CMK (cell line): ENCODE data around the gene SH2B3.
"Not testable (repeated sequence)": the region's sequence is repeated elsewhere in the genome, so short reads cannot be mapped to it uniquely, and the experiment has no call there.

Experiments used
- DNase-seq: peaks from one replicate; pipeline ENCODE4 v3.0.0-alpha.2; 2010; ENCODE audit warnings: low read depth

SH2B3 gene

GRCh38 chr12:111444925-111445725 lies 39.4 kb downstream of the SH2B3 start:
- no peak for DNase-seq

GRCh38 chr12:111445726-111446581 lies 40.2 kb downstream of the SH2B3 start:
- DNase-seq: peak; percentile 78

GRCh38 chr12:111446631-111447570 lies 41.2 kb downstream of the SH2B3 start:
- no peak for DNase-seq

DNA sequence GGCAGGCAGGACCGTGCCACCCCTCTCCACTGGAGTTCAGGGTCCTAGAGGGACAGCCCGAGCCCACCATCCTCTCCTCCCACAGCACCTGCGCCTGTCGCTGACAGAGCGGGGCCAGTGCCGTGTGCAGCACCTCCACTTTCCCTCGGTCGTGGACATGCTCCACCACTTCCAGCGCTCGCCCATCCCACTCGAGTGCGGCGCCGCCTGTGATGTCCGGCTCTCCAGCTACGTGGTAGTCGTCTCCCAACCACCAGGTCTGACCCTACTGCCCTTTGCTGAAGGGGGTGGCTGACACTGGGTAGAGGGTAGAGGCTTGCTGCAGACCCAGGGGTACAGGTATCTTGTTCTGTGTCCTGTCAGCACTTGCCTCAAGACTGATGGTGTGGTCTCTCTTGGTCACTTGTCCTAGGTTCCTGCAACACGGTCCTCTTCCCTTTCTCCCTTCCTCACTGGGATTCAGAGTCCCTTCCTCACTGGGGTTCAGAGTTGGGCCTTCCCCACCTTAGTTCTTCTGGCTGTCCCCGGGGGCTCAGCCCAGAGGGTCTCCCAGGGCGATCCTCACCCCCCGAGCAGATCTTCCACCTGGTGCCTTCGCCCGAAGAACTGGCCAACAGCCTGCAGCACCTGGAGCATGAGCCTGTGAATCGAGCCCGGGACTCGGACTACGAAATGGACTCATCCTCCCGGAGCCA lies 42.0 kb downstream of the SH2B3 start:
- DNase-seq: no peak

- DNase-seq: no peak
These were observed 42.6 kb downstream of the SH2B3 start for GRCh38 chr12:111448266-111448830.

DNA sequence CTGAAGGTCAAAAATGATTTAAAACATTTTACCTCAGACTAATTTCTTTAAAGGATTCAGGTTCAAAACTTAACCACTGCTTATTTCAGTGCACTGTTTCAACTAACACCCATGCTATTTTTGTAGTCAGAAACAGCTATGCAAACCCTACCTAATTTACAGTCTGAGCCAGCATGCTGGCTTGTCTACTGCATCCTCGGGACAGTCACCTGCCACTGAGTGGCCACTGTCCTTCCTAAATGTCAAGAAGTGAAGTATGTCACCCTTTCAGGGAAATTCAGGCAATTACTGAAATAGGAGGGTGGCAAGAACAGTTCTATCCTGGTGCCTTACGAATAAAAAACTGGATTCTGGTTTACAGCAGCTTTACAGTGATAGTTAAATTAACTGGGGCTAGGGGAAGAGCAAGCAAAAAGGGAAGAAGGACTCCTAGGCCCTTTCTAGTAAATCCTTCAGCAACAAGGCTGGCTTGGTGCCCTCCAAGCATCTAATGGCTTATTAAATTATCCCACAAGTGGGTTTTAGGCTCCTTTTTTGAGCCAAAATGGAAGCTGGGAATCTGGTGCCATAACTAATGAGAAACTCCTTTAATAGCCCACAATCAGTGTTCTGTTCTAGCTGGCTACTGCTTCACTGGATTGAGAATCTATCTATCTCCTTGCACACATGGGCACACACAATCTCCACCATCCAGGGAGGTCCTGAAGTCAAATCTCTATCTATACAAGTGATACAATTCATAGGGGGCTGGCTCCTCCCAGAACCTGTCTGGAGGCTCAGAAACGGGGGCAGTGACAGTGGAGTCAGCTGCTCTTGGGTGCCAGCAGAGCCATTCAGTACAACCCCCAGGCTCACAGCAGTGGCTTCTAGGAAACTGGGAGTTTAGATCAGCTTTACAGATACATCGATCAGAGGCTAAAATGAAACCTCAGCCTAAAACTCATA lies 43.4 kb downstream of the SH2B3 start:
- no peak for DNase-seq

DNA sequence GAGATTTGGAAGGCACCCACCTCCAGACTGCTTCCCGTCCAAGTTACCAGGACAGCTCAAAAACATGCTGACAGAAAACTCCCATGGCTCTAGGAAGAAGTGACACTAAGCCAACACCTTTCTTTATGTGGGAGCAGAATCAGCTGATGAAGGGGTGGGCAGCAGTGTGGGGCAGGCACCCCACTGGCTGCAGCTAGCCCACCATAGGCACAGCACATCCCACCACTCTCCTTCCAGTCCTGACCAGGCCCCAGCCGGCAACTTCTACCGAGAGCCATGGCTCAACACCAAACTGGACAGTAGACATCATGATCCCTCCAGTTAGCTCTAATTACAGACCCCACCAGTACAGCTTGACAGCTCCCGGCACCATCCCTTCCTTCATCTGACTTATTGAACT lies 45.0 kb downstream of the SH2B3 start:
- no peak for DNase-seq

DNA sequence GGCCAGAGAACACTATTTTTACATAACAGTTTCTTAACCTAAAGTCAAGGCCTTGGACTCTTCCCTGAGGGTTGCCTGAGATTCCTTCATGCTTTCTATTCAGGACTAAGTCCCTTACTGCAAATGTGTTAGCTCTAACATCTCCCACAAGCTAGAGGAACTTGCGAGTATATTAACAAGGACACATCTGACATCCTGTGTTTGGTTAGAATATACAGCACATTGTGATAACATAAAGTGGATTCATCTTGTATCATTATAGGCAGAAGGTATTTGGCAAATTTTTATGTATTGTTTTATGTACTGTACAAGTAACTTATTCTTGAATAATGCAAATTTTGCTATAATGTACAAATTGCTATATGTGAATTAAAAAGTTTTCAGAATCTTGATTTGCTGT lies 45.5 kb downstream of the SH2B3 start:
- DNase-seq: no peak

- no peak for DNase-seq
These were observed 46.0 kb downstream of the SH2B3 start for GRCh38 chr12:111451649-111452129.

- no peak for DNase-seq
These were observed 47.6 kb downstream of the SH2B3 start for GRCh38 chr12:111453071-111453989.

GRCh38 chr12:111454311-111454710 lies 48.6 kb downstream of the SH2B3 start:
- DNase-seq: no peak

DNA sequence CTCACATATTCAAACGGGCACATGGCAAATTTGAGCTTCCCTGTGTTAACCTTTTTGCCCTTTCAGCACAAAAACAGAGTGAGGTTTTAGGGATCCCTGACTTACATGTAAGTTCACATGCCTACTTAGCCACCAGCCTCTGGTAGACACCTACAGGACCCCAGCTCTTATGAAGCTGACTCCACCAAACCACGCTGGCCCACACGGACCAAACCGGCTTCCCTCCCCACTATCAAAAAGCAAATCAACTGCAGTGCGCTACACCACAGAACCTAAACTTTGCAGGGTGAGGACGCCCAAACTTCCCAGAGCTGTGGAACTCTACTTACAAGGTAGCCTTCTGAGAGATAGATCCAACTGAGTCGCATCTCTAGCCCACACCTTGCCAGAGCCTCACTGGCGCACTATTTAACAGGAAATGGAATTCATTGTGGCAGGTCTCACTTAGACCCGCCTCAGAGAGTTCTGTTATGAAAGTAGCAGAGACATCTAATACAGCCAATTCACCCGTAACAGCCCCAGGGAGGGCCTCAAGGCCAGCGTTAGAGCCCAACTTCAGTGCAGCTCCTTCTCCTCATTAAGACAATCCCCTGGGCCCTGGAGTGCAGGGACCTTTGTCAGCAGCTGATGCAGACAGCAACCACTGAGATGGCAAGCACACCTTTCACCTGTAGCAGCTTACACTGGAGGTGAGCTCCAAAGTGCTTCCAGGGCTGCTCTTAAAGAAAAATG lies 49.2 kb downstream of the SH2B3 start:
- no peak for DNase-seq

DNA sequence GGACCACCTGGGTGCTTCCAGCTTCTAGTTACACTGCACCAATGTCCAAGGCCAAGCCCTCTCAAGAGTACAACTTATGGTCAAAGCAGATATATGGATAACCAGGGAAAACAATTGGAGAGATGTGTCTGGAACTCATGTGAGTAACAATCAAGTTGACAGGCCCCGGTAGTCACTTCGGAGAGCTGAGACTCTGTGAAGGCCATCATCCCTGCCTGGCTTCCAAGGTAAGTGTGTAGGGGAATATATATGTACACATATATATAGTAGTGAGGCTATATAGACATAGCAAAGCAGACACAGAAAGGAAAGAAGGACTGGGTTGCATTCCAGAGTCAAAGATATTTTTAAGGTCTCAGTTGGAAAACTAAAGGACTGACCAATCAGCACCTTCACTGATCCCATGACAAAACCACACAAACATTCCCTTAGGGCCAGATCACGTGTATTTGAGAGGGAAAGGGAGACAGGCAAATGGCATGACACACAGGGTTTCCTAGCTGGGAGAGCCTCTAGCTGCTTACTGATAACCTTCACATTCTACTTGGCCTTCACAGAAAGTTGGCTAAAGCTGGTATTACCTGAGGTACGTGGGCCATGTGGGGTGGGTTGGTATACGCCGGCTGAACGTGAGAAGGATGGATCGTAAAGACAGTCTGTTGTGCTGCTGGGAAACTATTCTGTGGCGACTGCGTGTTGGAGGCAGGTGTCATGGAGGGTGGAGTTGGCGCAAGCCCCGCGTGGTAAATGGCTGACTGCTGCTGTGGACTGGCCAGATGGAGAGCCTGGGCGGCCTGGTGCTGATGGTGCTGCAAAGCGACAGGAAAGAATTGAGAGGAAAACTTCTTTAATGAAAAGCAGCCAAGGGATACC lies 50.0 kb downstream of the SH2B3 start:
- no peak for DNase-seq

GRCh38 chr12:111457071-111457470 lies 51.3 kb downstream of the SH2B3 start:
- no peak for DNase-seq

- no peak for DNase-seq
These were observed 51.9 kb downstream of the SH2B3 start for GRCh38 chr12:111457577-111457976.

DNA sequence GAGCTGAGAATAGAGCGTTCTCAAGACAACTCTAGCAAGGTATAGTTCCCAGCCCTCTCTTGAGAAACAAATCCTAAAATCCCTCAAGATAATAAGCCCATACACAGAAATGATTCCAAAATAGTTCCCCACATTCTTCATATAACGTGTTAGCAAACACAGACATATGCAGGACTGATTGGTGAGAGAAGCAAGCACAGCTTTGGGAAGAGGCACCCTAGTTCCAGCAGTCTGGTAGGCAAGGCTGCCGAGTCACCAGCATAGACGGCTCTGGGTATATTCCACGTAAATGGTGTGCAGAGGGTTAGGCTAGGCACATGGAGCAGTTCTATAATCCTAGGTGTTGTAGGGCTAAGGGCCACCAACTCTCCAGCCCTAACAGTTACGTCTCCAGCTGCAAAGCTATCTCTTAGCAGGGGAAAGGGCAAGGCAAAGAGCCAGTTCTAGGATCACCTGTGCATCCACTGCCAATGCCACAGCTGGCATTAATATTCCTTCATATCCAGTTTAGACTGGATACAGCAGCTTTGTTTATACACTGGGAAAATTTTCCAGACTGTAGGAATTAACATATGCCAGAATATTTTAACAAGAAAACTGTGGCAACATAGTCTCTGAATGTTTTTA lies 52.9 kb downstream of the SH2B3 start:
- no peak for DNase-seq

DNA sequence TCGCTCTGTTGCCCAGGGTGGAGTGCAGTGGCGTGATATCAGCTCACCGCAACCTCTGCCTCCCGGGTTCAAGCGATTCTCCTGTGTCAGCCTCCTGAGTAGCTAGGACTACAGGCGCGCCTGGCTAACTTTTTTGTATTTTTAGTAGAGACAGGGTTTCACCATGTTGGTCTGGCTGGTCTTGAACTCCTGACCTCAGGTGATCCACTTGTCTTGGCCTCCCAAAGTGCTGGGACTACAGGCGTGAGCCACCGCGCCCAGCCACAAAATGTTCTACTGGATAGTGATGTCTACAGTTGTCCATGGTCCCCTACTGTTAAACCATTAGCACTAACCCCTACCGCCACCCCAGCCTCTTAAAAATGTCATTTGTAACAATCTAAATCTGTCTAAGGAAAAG lies 54.4 kb downstream of the SH2B3 start:
- DNase-seq: not testable (repeated sequence)
